Inflammatory macrophage treated with lipopolysaccharide for 4 hours (primary cell): ENCODE results near the gene MRPL46.
"Not testable (repeated sequence)": the region's sequence is repeated elsewhere in the genome, so short reads cannot be mapped to it uniquely, and the experiment has no call there.

Source experiments
- DNase-seq: peaks from one replicate; pipeline ENCODE4 v3.0.0-alpha.2; 2020

The MRPL46 gene

DNA sequence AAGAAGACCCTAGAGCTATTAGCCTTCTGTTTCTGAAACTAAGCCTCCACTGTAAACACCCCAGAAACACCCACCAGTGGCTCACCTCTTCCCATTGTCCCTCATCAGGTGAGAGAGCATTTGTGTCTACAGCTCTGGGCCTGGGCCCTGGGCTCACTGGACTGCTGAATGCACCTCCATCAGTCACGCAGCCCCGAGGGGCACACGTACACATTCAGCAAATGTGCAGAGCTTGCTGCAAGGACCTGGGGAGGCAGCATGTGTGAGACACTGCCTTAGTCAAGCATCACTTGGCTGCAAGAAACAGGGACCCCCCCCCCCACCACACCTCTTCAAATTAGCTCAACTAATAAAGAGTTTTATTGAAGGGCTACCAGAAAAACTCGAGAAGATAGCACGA lies 29.0 kb downstream of the MRPL46 start:
- DNase-seq = no peak

DNA sequence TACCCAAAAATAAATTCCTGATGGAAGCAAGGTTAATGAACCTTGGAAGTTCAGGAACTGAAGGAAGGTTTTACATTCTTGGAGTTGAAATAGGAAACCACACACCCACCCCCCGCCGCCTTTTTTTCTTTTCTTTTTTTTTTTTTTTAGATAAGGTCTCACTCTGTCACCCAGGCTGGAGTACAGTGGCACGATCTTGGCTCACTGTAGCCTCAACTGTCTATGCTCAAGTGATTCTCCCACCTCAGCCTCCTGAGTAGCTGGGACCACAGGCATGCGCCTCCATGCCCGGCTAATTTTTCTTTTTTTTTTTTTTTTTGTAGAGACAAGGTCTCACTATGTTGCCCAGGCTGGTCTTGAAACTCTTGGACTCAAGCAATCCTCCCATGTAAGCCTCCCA lies 33.1 kb downstream of the MRPL46 start:
- not testable (repeated sequence) for DNase-seq

GRCh38 chr15:88433046-88433685 lies 34.0 kb downstream of the MRPL46 start:
- no peak for DNase-seq

GRCh38 chr15:88431441-88431840 lies 35.7 kb downstream of the MRPL46 start:
- DNase-seq = no peak

DNA sequence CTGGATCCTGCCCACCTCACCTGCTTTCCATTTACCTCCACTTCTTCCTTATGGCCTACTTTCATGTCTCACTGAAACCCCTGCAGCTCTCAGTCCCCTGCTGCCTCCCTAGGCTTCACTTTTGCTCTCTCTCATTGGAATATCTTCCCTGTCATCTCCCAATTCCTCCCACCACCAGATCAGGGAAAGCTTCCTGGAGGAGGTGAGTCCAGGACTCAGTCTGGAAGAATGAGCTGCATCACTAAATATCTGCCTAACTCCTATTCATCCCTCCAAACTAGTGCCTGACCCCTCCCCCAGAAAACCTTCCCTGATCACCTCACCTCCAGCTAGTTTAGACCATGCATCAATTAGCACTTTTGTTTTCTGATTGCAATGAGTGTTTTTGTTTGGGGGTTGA lies 37.1 kb downstream of the MRPL46 start:
- DNase-seq = no peak

- DNase-seq = no peak
Measured at GRCh38 chr15:88428805-88429605, 38.2 kb downstream of the MRPL46 start.

- no peak for DNase-seq
Measured at GRCh38 chr15:88428053-88428452, 39.1 kb downstream of the MRPL46 start.

GRCh38 chr15:88426304-88426703 lies 40.9 kb downstream of the MRPL46 start:
- no peak for DNase-seq

DNA sequence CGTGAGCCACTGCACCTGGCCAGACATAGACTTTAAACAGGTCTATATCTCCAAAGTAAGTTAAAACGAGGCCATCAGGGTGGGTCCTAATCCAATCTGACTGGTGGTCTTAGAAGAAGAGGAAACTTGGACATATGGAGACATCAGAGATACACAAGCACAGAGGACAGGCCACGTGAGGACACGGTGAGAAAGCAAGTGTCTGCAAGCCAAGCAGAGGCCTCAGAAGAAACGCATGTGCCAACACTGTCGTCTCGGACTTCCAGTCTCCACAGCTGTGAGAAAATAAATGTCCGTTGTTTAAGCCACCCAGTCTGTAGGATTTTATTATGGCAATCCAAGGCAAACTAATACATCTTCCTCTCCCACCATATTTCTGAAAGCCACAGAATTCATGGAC lies 43.9 kb downstream of the MRPL46 start:
- no peak for DNase-seq

GRCh38 chr15:88419830-88420229 lies 47.4 kb downstream of the MRPL46 start:
- DNase-seq = no peak
